H1 (cell line): Measurements from ENCODE around the gene GFRAL. TPM values are rescaled to one million over a fixed set of nuclear protein-coding genes. Genes with fewer than 3 reads are reported as not detected.

Experiments
- CTCF ChIA-PET: fragments of 300-600 bp; sonication (Branson Sonifier 250); formaldehyde crosslinking; loops from one replicate; lab custom pipeline; 2021; ENCODE audit not compliant: partially characterized antibody; lab: Charles Lee
- POLR2A ChIA-PET: fragments of 300-600 bp; sonication (Branson Sonifier 250); formaldehyde crosslinking; loops from one replicate; lab custom pipeline; 2021; ENCODE audit warnings: inconsistent platforms; ENCODE audit not compliant: partially characterized antibody; lab: Charles Lee
- DNase-seq, 2 experiments: peaks; one replicate each; pipeline versions ENCODE4 v3.0.0 to v3.0.0-alpha.2; 2010 to 2022; ENCODE audit warnings: low spot score in 2 of 2, low read depth in 1 of 2, mixed read lengths in 1 of 2
- FAIRE-seq: peaks from 2 replicates; lab custom pipeline; 2011; peaks lifted over from hg19 to GRCh38; lab: Jason Lieb, UNC
- H2AFZ ChIP-seq: 2 replicates; pipeline ENCODE4 v1.8.1; 2012; ENCODE audit warnings: low read length, inconsistent platforms
- H2AK5ac ChIP-seq: 2 replicates; pipeline ENCODE4 v1.6.1; 2013; ENCODE audit warnings: low read depth, low read length
- H2BK120ac ChIP-seq: replicated peaks from 2 replicates; pipeline ENCODE3; 2013; ENCODE audit warnings: low read depth, low read length, inconsistent platforms
- H2BK12ac ChIP-seq: 2 replicates; pipeline ENCODE4 v1.6.1; 2013; ENCODE audit warnings: low read depth, low read length
- H2BK15ac ChIP-seq: 2 replicates; pipeline ENCODE4 v1.6.1; 2013; ENCODE audit warnings: low read length
- H2BK20ac ChIP-seq: 2 replicates; pipeline ENCODE4 v1.6.1; 2013; ENCODE audit warnings: low read length
- H2BK5ac ChIP-seq: 2 replicates; pipeline ENCODE4 v1.6.1; 2013; ENCODE audit warnings: low read depth, low read length
- H3K14ac ChIP-seq: 2 replicates; pipeline ENCODE4 v1.6.1; 2013; ENCODE audit warnings: inconsistent platforms; ENCODE audit not compliant: insufficient read length
- H3K18ac ChIP-seq: 2 replicates; pipeline ENCODE4 v1.6.1; 2013; ENCODE audit warnings: low read length; ENCODE audit errors: extremely low read depth
- H3K23ac ChIP-seq: 2 replicates; pipeline ENCODE4 v1.6.1; 2013; ENCODE audit warnings: inconsistent platforms; ENCODE audit not compliant: insufficient read length
- H3K23me2 ChIP-seq: 2 replicates; pipeline ENCODE4 v1.6.1; 2013; ENCODE audit warnings: low read depth, low read length
- H3K27ac ChIP-seq: 2 replicates; pipeline ENCODE4 v1.6.1; 2011; ENCODE audit warnings: low read depth, low read length, inconsistent platforms
- H3K27me3 ChIP-seq, 4 experiments: replicated peaks in 1 of 4; 1 replicate in 1 of 4; 2 replicates in 3 of 4; pipeline versions ENCODE4 v1.6.1 to v1.8.1; 2011 to 2013; ENCODE audit warnings: low read length in 3 of 4, mild to moderate bottlenecking in 3 of 4, inconsistent platforms in 2 of 4, mixed read lengths in 2 of 4, moderate library complexity in 1 of 4; ENCODE audit not compliant: control insufficient read depth in 3 of 4, insufficient read depth in 3 of 4; ENCODE audit errors: extremely low read depth in 1 of 4
- H3K36me3 ChIP-seq, 4 experiments: 2 replicates each; pipeline versions ENCODE4 v1.6.1 to v1.8.1; 2011 to 2013; ENCODE audit warnings: mild to moderate bottlenecking in 4 of 4, low read length in 3 of 4, moderate library complexity in 2 of 4, control low read depth in 1 of 4, inconsistent platforms in 1 of 4; ENCODE audit not compliant: insufficient read depth in 4 of 4, control insufficient read depth in 2 of 4
- H3K4ac ChIP-seq: replicated peaks from 2 replicates; pipeline ENCODE3; 2013; ENCODE audit warnings: low read length, low read depth, mixed read lengths, inconsistent platforms; ENCODE audit not compliant: insufficient read length
- H3K4me1 ChIP-seq, 4 experiments: replicated peaks in 1 of 4; 1 replicate in 1 of 4; 2 replicates in 3 of 4; pipeline versions ENCODE4 v1.6.1 to v1.8.1; 2011 to 2013; ENCODE audit warnings: low read length in 3 of 4, inconsistent platforms in 2 of 4, mixed read lengths in 1 of 4; ENCODE audit not compliant: insufficient read depth in 4 of 4, control insufficient read depth in 3 of 4
- H3K4me2 ChIP-seq, 2 experiments: 2 replicates each; pipeline versions ENCODE4 v1.6.1 to v1.8.1; 2011 to 2013; ENCODE audit warnings: low read depth in 2 of 2, low read length in 2 of 2, control low read depth in 1 of 2, inconsistent platforms in 1 of 2, mild to moderate bottlenecking in 1 of 2; ENCODE audit not compliant: insufficient read depth in 1 of 2
- H3K4me3 ChIP-seq, 4 experiments: fragments of 200-600, 300-600 bp in 1 of 4; sonication (generic), shearing (Covaris generic), sonication (Bioruptor Twin) in 1 of 4; 2 replicates each; pipeline versions ENCODE4 v1.5.1 to v1.8.1; 2011 to 2016; ENCODE audit warnings: low read length in 4 of 4, low read depth in 3 of 4, control low read depth in 2 of 4, inconsistent platforms in 2 of 4, mild to moderate bottlenecking in 2 of 4, mixed read lengths in 1 of 4, moderate library complexity in 1 of 4; ENCODE audit not compliant: insufficient read depth in 2 of 4; ENCODE audit errors: extremely low read depth in 1 of 4
- H3K56ac ChIP-seq: replicated peaks from 2 replicates; pipeline ENCODE3; 2013; ENCODE audit warnings: low read depth, mild to moderate bottlenecking, mixed read lengths, low read length, inconsistent platforms; ENCODE audit not compliant: insufficient read length
- H3K79me1 ChIP-seq: 2 replicates; pipeline ENCODE4 v1.6.1; 2013; ENCODE audit warnings: low read depth, low read length, control low read depth
- H3K79me2 ChIP-seq, 2 experiments: 2 replicates each; pipeline versions ENCODE4 v1.6.1 to v1.8.1; 2012 to 2013; ENCODE audit warnings: low read length in 2 of 2, mild to moderate bottlenecking in 2 of 2, inconsistent platforms in 1 of 2; ENCODE audit not compliant: insufficient read depth in 2 of 2, control insufficient read depth in 1 of 2
- H3K9ac ChIP-seq, 4 experiments: replicated peaks in 1 of 4; 1 replicate in 1 of 4; 2 replicates in 3 of 4; pipeline versions ENCODE4 v1.6.1 to v1.8.1; 2011 to 2013; ENCODE audit warnings: low read depth in 3 of 4, low read length in 3 of 4, control low read depth in 2 of 4, mild to moderate bottlenecking in 2 of 4, moderate library complexity in 2 of 4, inconsistent platforms in 1 of 4; ENCODE audit errors: extremely low read depth in 1 of 4
- H3K9me3 ChIP-seq, 2 experiments: 2 replicates each; pipeline versions ENCODE4 v1.6.1 to v1.8.1; 2012 to 2013; ENCODE audit warnings: mild to moderate bottlenecking in 2 of 2, moderate library complexity in 2 of 2, control low read depth in 1 of 2, inconsistent platforms in 1 of 2, low read depth in 1 of 2, low read length in 1 of 2, mixed read lengths in 1 of 2; ENCODE audit not compliant: insufficient read depth in 2 of 2
- H4K20me1 ChIP-seq, 2 experiments: replicated peaks in 1 of 2; 2 replicates each; pipeline versions ENCODE3 to v1.8.1; 2011 to 2013; ENCODE audit warnings: inconsistent platforms in 2 of 2, low read length in 2 of 2, mild to moderate bottlenecking in 1 of 2; ENCODE audit not compliant: insufficient read depth in 2 of 2, control insufficient read depth in 1 of 2
- H4K5ac ChIP-seq: 2 replicates; pipeline ENCODE4 v1.6.1; 2013; ENCODE audit warnings: low read length, low read depth, mixed read lengths, inconsistent platforms; ENCODE audit not compliant: insufficient read length
- H4K8ac ChIP-seq: 2 replicates; pipeline ENCODE4 v1.8.0; 2013; ENCODE audit warnings: mild to moderate bottlenecking, moderate library complexity, low read length, inconsistent platforms; ENCODE audit not compliant: insufficient read depth; ENCODE audit errors: extremely low read depth
- H4K91ac ChIP-seq: replicated peaks from 2 replicates; pipeline ENCODE3; 2013; ENCODE audit warnings: low read length, mixed read lengths, inconsistent platforms; ENCODE audit not compliant: insufficient read length
- BRCA1 ChIP-seq: IDR thresholded peaks from 2 replicates; pipeline ENCODE4 v1.6.1; 2012; ENCODE audit warnings: low read depth, low read length, improper control_type of control experiment
- CBX5 ChIP-seq: fragments of 300-800, 300-1000 bp; sonication (generic); IDR thresholded peaks from 2 replicates; pipeline ENCODE4 v1.7.1; 2016; ENCODE audit warnings: antibody characterized with exemption, low read length, low read depth
- EGR1 ChIP-seq: IDR thresholded peaks from 2 replicates; pipeline ENCODE4 v1.6.1; 2011; ENCODE audit warnings: low read depth, low read length, borderline replicate concordance
- FOSL1 ChIP-seq: IDR thresholded peaks from 2 replicates; pipeline ENCODE4 v1.6.1; 2011; ENCODE audit warnings: mild to moderate bottlenecking, low read depth, low read length, moderate library complexity; ENCODE audit not compliant: insufficient read depth
- HDAC2 ChIP-seq, 2 experiments: fragments of 300-600 bp in 1 of 2; sonication (generic) in 1 of 2; IDR thresholded peaks; 2 replicates each; pipeline ENCODE4 v1.6.1; 2011 to 2012; ENCODE audit warnings: low read depth in 2 of 2, low read length in 2 of 2, mild to moderate bottlenecking in 2 of 2, moderate library complexity in 2 of 2, borderline replicate concordance in 1 of 2, inconsistent platforms in 1 of 2
- JUN ChIP-seq: IDR thresholded peaks from 2 replicates; pipeline ENCODE4 v1.6.1; 2011; ENCODE audit warnings: low read depth, mild to moderate bottlenecking, improper control_type of control experiment, low read length
- MAX ChIP-seq: IDR thresholded peaks from 2 replicates; pipeline ENCODE4 v1.6.1; 2012; ENCODE audit warnings: inconsistent platforms
- POU5F1 ChIP-seq: IDR thresholded peaks from 2 replicates; pipeline ENCODE4 v1.6.1; 2011; ENCODE audit warnings: low read depth, mild to moderate bottlenecking, low read length, moderate library complexity
- RFX5 ChIP-seq: IDR thresholded peaks from 2 replicates; pipeline ENCODE4 v1.6.1; 2011; ENCODE audit warnings: low read depth, low read length, improper control_type of control experiment, borderline replicate concordance
- RNF2 ChIP-seq: fragments of 200-900, 300-1000 bp; sonication (generic); IDR thresholded peaks from 2 replicates; pipeline ENCODE4 v1.7.1; 2016; ENCODE audit warnings: borderline replicate concordance, low read depth, mild to moderate bottlenecking, antibody characterized with exemption, low read length; ENCODE audit not compliant: poor library complexity, severe bottlenecking; ENCODE audit errors: missing control alignments
- SIRT6 ChIP-seq: IDR thresholded peaks from one replicate; pipeline ENCODE4 v1.7.1; 2012; ENCODE audit warnings: low read length, inconsistent platforms
- SP2 ChIP-seq: IDR thresholded peaks from 2 replicates; pipeline ENCODE4 v1.6.1; 2012; ENCODE audit warnings: mild to moderate bottlenecking, low read length, inconsistent platforms
- SUZ12 ChIP-seq: fragments of 200-600 bp; sonication (generic); IDR thresholded peaks from 2 replicates; pipeline ENCODE4 v1.6.1; 2012; ENCODE audit warnings: mild to moderate bottlenecking, inconsistent platforms, low read length, moderate library complexity, mixed read lengths
- TCF12 ChIP-seq: IDR thresholded peaks from 2 replicates; pipeline ENCODE4 v1.6.1; 2011; ENCODE audit warnings: low read depth, mild to moderate bottlenecking, low read length
- ZNF274 ChIP-seq: IDR thresholded peaks from 2 replicates; pipeline ENCODE4 v1.7.0; 2012; ENCODE audit warnings: low read length, borderline replicate concordance; ENCODE audit errors: extremely low read depth
- WGBS, 2 experiments: shearing (Covaris generic) in 1 of 2; methylation state at CpG; one replicate each; pipeline versions ENCODE4 v1.1.6 to v1.1.7; 2013 to 2015; ENCODE audit warnings: low lambda C conversion rate in 2 of 2, mixed read lengths in 2 of 2, inconsistent platforms in 1 of 2, low coverage in 1 of 2, missing lambda C conversion rate in 1 of 2; ENCODE audit not compliant: insufficient replicate concordance in 2 of 2, insufficient coverage in 1 of 2, insufficient read length in 1 of 2; ENCODE audit errors: extremely low coverage in 1 of 2, missing lambda C conversion rate in 1 of 2; 5-methylcytosine and 5-hydroxymethylcytosine counted together
- polyA plus RNA-seq, 7 experiments: library from polyadenylated mRNA; depleted of rRNA in 3 of 7; stranded (reverse) in 5 of 7; unstranded in 2 of 7; fragments of >200 nt in 5 of 7; fragments of 200-250 nt in 2 of 7; gene quantifications; 1 replicate in 5 of 7; 2 replicates in 1 of 7; 4 replicates in 1 of 7; pipeline versions ENCODE4 v1.2.1 to v1.2.3, GENCODE V29; 2011 to 2013; ENCODE audit warnings: missing spikeins in 2 of 7, mixed read lengths in 2 of 7
- total RNA-seq: library from RNA; stranded (reverse); fragmentation: NEBNext Ultra II Directional; extraction: Animal tissue kit (Norgen Biotek cat#: 25700); gene quantifications from 2 replicates; pipeline ENCODE4 v1.2.1, GENCODE V29; 2021

Gene GFRAL
- total and polyA plus RNA-seq, 2 of the 8 experiments (the other 6 are each of a cell fraction or from before 2014, with no cell fraction given), result not detected

- Histone ChIP-seq H3K4me1 (no peaks in the 10 kb centered on the region), H2BK15ac (no peak overlapping the region), H3K27ac (no peak overlapping the region), H3K14ac (no peak overlapping the region), H3K4me3 (no peak overlapping the region), H3K36me3 (no peaks in the 10 kb centered on the region), H3K18ac (no peak overlapping the region), H4K8ac (no peak overlapping the region), H2BK5ac (no peak overlapping the region), H2AK5ac (no peak overlapping the region), H4K91ac (no peak overlapping the region), H2BK120ac (no peak overlapping the region), H3K79me2 (no peaks in the 10 kb centered on the region), H2BK20ac (no peak overlapping the region), H3K4me2 (no peak overlapping the region), H3K9ac (no peak overlapping the region), H2AFZ (no peak overlapping the region), H3K27me3 (no peaks in the 10 kb centered on the region), H2BK12ac (no peak overlapping the region), H3K79me1 (no peaks in the 10 kb centered on the region), H3K23ac (no peak overlapping the region), H3K4ac (no peak overlapping the region), H4K20me1 (no peaks in the 10 kb centered on the region), H3K56ac (no peak overlapping the region), H3K9me3 (no peaks in the 10 kb centered on the region), H3K23me2 (no peaks in the 10 kb centered on the region), H4K5ac (no peak overlapping the region)
- ChIA-PET POLR2A (interaction anchor here (0.6 kb wide), 1 partner anchor 10 kb away, joined by 3 read pairs; no protein-coding TSS in a partner anchor), CTCF (interaction anchor here (1.5 kb wide), 1 partner anchor 11 kb away, joined by 7 read pairs; no protein-coding TSS in a partner anchor)
- no peak for DNase-seq
- WGBS, 2 experiments, result 83% methylated on average over 1 of the region's 1 CpG; no CpG with 5 or more reads in 1 of the 2 experiments
- FAIRE-seq, result no peak
- no peak for TF ChIP-seq SP2
- no peak for TF ChIP-seq FOSL1
- no peak for TF ChIP-seq CBX5
- TF ChIP-seq MAX, result no peak
- no peak for TF ChIP-seq TCF12
- no peak for TF ChIP-seq RNF2
- no peak for TF ChIP-seq RFX5
- TF ChIP-seq HDAC2 (IDR thresholded peaks at IDR 0.05; ENCODE audit: borderline replicate concordance in 1 of 2, low read depth in 2 of 2, low read length in 2 of 2), result no peak
- no peak for TF ChIP-seq POU5F1
- no peak for TF ChIP-seq SUZ12
- TF ChIP-seq EGR1, result no peak
- no peak for TF ChIP-seq ZNF274
- no peak for TF ChIP-seq JUN
- no peak for TF ChIP-seq SIRT6
- TF ChIP-seq BRCA1, result no peak
These were observed 22.5 kb upstream of the GFRAL start for GRCh38 chr6:55304747-55305146.
